Measurements from ENCODE around the gene GTF2F2.

DNA sequence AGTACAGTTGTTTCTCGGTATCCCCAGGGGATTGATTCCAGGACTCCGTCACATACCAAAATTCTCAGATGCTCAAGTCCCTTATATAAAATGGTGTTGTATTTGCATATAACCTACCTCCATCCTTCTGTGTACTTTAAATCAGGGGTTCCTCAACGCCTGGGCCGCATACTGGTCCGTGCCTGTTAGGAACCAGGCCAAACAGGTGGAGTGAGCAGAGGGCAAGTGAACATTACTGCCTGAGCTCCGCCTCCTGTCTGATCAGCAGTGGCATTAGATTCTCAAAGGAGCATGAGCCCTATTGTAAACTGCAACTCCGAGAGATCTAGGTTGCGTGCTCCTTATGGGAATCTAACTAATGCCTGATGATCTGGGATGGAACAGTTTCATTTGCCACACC lies 122.8 kb downstream of the GTF2F2 start:
- TF ChIP-seq, protein P1, sequence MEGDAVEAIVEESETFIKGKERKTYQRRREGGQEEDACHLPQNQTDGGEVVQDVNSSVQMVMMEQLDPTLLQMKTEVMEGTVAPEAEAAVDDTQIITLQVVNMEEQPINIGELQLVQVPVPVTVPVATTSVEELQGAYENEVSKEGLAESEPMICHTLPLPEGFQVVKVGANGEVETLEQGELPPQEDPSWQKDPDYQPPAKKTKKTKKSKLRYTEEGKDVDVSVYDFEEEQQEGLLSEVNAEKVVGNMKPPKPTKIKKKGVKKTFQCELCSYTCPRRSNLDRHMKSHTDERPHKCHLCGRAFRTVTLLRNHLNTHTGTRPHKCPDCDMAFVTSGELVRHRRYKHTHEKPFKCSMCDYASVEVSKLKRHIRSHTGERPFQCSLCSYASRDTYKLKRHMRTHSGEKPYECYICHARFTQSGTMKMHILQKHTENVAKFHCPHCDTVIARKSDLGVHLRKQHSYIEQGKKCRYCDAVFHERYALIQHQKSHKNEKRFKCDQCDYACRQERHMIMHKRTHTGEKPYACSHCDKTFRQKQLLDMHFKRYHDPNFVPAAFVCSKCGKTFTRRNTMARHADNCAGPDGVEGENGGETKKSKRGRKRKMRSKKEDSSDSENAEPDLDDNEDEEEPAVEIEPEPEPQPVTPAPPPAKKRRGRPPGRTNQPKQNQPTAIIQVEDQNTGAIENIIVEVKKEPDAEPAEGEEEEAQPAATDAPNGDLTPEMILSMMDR (IDR thresholded peaks at IDR 0.05; ENCODE audit: insufficient read depth, low read length), result no peak
- no peak for TF ChIP-seq SPI1 (IDR thresholded peaks at IDR 0.05; ENCODE audit: borderline replicate concordance, low read depth)
